Right kidney (tissue), 1 donor: ENCODE data around the gene ESM1.

Experiments
- DNase-seq: peaks from one replicate; pipeline ENCODE4 v3.0.0-alpha.2; 2016

ESM1 gene

GRCh38 chr5:54986269-54986654 is 869 bp upstream of the ESM1 start:
- DNase-seq: no peak

- no peak for DNase-seq
Measured at GRCh38 chr5:54981928-54982327, 3.5 kb downstream of the ESM1 start.

- DNase-seq: no peak
Measured at GRCh38 chr5:54975701-54976100, 9.7 kb downstream of the ESM1 start.

- no peak for DNase-seq
Measured at GRCh38 chr5:54969856-54970828, 15.3 kb downstream of the ESM1 start.

GRCh38 chr5:54969242-54969641 is 16.2 kb downstream of the ESM1 start:
- no peak for DNase-seq

- no peak for DNase-seq
Measured at GRCh38 chr5:54965806-54966205, 19.6 kb downstream of the ESM1 start.

GRCh38 chr5:54964405-54964804 is 21.0 kb downstream of the ESM1 start:
- DNase-seq: no peak

- no peak for DNase-seq
Measured at GRCh38 chr5:54959673-54960418, 25.5 kb downstream of the ESM1 start.

- DNase-seq: no peak
Measured at GRCh38 chr5:54956922-54957321, 28.5 kb downstream of the ESM1 start.

GRCh38 chr5:54947187-54947586 is 38.2 kb downstream of the ESM1 start:
- DNase-seq: no peak

GRCh38 chr5:54946306-54946819 is 39.0 kb downstream of the ESM1 start:
- no peak for DNase-seq

- DNase-seq: no peak
Measured at GRCh38 chr5:54944364-54944763, 41.0 kb downstream of the ESM1 start.

GRCh38 chr5:54942064-54942778 is 43.2 kb downstream of the ESM1 start:
- DNase-seq: no peak

- no peak for DNase-seq
Measured at GRCh38 chr5:54936201-54936600, 49.2 kb downstream of the ESM1 start.

- no peak for DNase-seq
Measured at GRCh38 chr5:54932789-54933188, 52.6 kb downstream of the ESM1 start.

GRCh38 chr5:54930736-54931135 is 54.7 kb downstream of the ESM1 start:
- no peak for DNase-seq
